SK-N-MC (cell line): ENCODE results near the gene YPEL2.

ENCODE experiments used
- EZH2 ChIP-seq: fragments of 200-600 bp; sonication (generic); IDR thresholded peaks from one replicate; pipeline ENCODE4 v1.6.1; 2017; ENCODE audit warnings: antibody characterized with exemption
- FOXP2 ChIP-seq: optimal IDR thresholded peaks from 2 replicates; pipeline ENCODE3; 2011; ENCODE audit warnings: mild to moderate bottlenecking, moderate library complexity; ENCODE audit not compliant: insufficient read depth; ENCODE audit errors: extremely low read length, control extremely low read depth
- POLR2AphosphoS5 ChIP-seq: IDR thresholded peaks from 2 replicates; pipeline ENCODE4 v1.6.1; 2012; ENCODE audit warnings: mild to moderate bottlenecking, low read depth, low read length, borderline replicate concordance

GRCh38 chr17:59346341-59346740 is 14.9 kb downstream of the YPEL2 start:
- TF ChIP-seq POLR2AphosphoS5 (no peak), EZH2 (no peak), FOXP2 (no peak)
